GM19238 (cell line): Measurements from ENCODE around the gene STARD5.

Experiments used
- DNase-seq: peaks from one replicate; pipeline ENCODE4 v3.0.0; 2011; ENCODE audit warnings: low spot score; ENCODE audit not compliant: insufficient read length

Gene STARD5

GRCh38 chr15:81293728-81294515 is 30.0 kb downstream of the STARD5 start:
- peak; percentile 30 for DNase-seq

- no peak for DNase-seq
Measured at GRCh38 chr15:81292523-81293001, 31.4 kb downstream of the STARD5 start.

DNA sequence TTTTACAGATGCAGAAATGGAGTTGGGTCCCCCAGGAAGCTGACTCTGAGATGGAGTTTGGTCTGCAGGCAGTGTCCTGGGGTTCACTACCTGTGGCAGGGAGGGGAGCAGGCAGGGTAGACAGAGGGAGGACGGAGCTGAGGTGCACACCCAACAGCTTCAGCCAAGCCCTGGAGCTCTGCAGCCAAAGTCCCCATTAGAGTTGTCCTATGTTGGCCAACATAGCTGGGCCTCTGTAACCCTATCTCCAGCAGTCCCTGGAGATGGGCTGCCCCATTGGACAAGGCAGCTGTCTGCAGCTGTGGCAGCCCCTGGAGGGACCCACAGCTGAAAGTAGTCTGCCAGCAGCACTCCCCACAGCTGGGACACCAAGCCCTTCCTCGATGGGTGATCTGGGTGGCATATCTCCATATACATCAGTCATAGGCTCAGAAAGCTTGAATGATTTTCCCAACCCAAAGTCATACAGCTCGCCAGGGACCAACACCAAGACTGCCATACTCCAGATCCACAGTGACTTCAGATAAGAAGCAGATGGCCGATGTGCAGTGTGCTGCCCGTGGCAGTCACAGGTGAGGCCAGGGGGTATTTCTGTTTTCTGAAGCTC is 31.9 kb downstream of the STARD5 start:
- no peak for DNase-seq

- no peak for DNase-seq
Measured at GRCh38 chr15:81289910-81290309, 34.0 kb downstream of the STARD5 start.

DNA sequence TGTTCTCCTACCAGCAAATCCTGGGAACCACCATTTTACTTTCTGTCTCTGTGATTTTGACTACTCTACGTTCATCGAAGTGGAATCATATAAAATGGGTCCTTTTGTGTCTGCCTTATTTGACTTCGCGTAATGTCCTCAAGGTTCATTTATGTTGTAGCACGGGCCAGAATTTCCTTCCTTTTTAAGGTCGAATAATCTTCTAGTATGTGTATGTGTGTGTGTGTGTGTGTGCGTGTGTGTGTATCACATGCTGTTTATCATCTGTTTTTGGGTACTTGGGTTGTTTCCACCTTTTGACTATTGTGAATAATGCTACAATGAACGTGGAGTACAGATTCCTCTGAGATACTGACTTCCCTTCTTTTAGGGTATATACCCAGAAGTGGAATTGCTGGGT is 35.3 kb downstream of the STARD5 start:
- DNase-seq: no peak

GRCh38 chr15:81288040-81288439 is 35.9 kb downstream of the STARD5 start:
- no peak for DNase-seq

GRCh38 chr15:81286621-81287121 is 37.3 kb downstream of the STARD5 start:
- DNase-seq: no peak

GRCh38 chr15:81285461-81285860 is 38.5 kb downstream of the STARD5 start:
- no peak for DNase-seq

GRCh38 chr15:81284256-81285031 is 39.5 kb downstream of the STARD5 start:
- DNase-seq: no peak

GRCh38 chr15:81282911-81283310 is 41.0 kb downstream of the STARD5 start:
- no peak for DNase-seq

DNA sequence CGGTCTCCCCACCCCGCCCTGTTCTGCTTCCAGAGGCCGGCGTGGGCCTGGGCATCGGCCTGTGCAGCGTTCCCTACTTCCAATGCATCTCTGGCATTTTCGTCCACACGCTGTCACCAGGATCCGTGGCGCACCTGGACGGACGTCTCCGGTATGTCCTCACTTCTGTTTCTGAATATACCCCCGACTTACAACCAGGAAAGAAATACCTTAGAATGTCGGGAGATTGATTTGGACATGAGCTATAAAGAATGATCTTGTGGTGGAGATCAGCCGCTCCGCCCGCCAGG is 41.4 kb downstream of the STARD5 start:
- no peak for DNase-seq

GRCh38 chr15:81281766-81282605 is 42.0 kb downstream of the STARD5 start:
- no peak for DNase-seq

GRCh38 chr15:81281456-81281735 is 42.5 kb downstream of the STARD5 start:
- DNase-seq: no peak

GRCh38 chr15:81280696-81281455 is 43.1 kb downstream of the STARD5 start:
- no peak for DNase-seq

- DNase-seq: no peak
Measured at GRCh38 chr15:81279621-81280485, 44.1 kb downstream of the STARD5 start.

DNA sequence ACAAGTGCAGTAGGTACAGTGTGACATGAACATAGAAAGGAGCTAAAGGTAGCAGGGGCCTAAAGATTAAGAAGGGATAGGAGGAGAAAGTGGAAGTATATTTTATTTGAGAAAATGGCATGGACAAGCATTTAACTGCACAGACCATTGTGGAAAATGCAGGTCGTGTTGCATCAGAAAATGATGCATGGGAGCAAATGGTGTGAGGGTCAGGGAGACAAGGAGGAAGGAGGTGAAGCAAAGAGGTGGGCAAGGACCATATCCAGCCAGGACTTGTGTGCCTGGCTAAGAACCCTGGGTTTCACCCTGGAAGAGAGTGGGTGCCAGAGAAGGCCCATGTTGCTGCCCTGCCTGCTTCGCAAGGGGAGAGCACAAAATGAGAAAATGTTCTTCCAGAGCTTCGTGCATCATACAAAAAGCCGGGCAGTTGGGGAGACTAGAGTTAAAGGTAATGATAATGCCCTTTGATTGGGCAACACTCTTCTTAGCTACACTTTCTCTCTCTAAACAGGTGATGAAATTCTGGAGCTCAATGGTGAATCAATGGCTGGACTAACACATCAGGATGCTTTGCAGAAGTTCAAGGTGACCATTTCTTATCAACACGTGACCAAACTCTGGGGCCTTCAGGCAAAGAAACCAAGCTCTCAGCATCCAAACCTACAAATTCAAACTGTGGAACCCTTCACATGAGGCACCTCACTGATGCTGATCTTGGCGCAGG is 45.5 kb downstream of the STARD5 start:
- DNase-seq: no peak

- DNase-seq: no peak
Measured at GRCh38 chr15:81277851-81278250, 46.1 kb downstream of the STARD5 start.

GRCh38 chr15:81276967-81277366 is 47.0 kb downstream of the STARD5 start:
- DNase-seq: no peak

GRCh38 chr15:81275711-81276392 is 48.1 kb downstream of the STARD5 start:
- DNase-seq: no peak
